HepG2 (cell line): ENCODE measurements around the gene TM4SF5. TPM values are rescaled to one million over a fixed set of nuclear protein-coding genes. Genes with fewer than 3 reads are reported as not detected.

ENCODE experiments used
- BCL3 ChIP-seq: sonication (generic); formaldehyde crosslinking; IDR thresholded peaks from 2 replicates; pipeline ENCODE4 v1.5.1; 2020; ENCODE audit warnings: mild to moderate bottlenecking, missing genetic modification reagents, moderate library complexity
- CSRNP1 ChIP-seq: sonication (generic); formaldehyde crosslinking; IDR thresholded peaks from 2 replicates; pipeline ENCODE4 v1.8.1; 2023; ENCODE audit warnings: mild to moderate bottlenecking, missing genetic modification reagents
- FOXC1 ChIP-seq: sonication (generic); formaldehyde crosslinking; IDR thresholded peaks from 2 replicates; pipeline ENCODE4 v1.8.0; 2022; ENCODE audit warnings: mild to moderate bottlenecking, missing genetic modification reagents, borderline replicate concordance
- GABPA ChIP-seq, 2 experiments: IDR thresholded peaks; 2 replicates each; pipeline ENCODE4 v1.6.1; 2011 to 2016; ENCODE audit warnings: low read depth in 2 of 2, low read length in 1 of 2, missing biosample characterization in 1 of 2, missing genetic modification characterization in 1 of 2
- JUND ChIP-seq: sonication (generic); formaldehyde crosslinking; IDR thresholded peaks from 2 replicates; pipeline ENCODE4 v1.8.0; 2022; ENCODE audit warnings: mild to moderate bottlenecking, missing genetic modification reagents
- NR2F2 ChIP-seq: IDR thresholded peaks from 2 replicates; pipeline ENCODE4 v1.6.1; 2012; ENCODE audit warnings: low read depth, inconsistent platforms, borderline replicate concordance
- PAWR ChIP-seq: sonication (generic); formaldehyde crosslinking; IDR thresholded peaks from 2 replicates; pipeline ENCODE4 v1.4.0; 2020; ENCODE audit warnings: missing genetic modification reagents, mild to moderate bottlenecking, borderline replicate concordance
- RBM39 ChIP-seq: fragments of 200-400 bp; formaldehyde crosslinking; IDR thresholded peaks from one replicate; pipeline ENCODE4 v1.6.1; 2018; ENCODE audit warnings: antibody characterized with exemption, mild to moderate bottlenecking, low read depth, low read length; ENCODE audit not compliant: poor library complexity, severe bottlenecking
- RFX3 ChIP-seq: IDR thresholded peaks from 2 replicates; pipeline ENCODE4 v1.6.1; 2016; ENCODE audit warnings: missing biosample characterization, missing genetic modification reagents
- TFDP2 ChIP-seq: sonication (generic); formaldehyde crosslinking; IDR thresholded peaks from 2 replicates; pipeline ENCODE4 v1.4.0; 2020; ENCODE audit warnings: missing genetic modification reagents
- ZBTB8A ChIP-seq: sonication (generic); formaldehyde crosslinking; IDR thresholded peaks from 2 replicates; pipeline ENCODE4 v1.4.0; 2020; ENCODE audit warnings: mild to moderate bottlenecking, low read depth, missing genetic modification reagents, borderline replicate concordance
- ZC3H13 ChIP-seq: sonication (generic); formaldehyde crosslinking; IDR thresholded peaks from 2 replicates; pipeline ENCODE4 v1.8.1; 2023; ENCODE audit warnings: mild to moderate bottlenecking, missing genetic modification reagents, moderate library complexity
- ZNF263 ChIP-seq: sonication (generic); formaldehyde crosslinking; IDR thresholded peaks from 2 replicates; pipeline ENCODE4 v1.4.0; 2020; ENCODE audit warnings: missing genetic modification reagents
- ZNF276 ChIP-seq: sonication (generic); formaldehyde crosslinking; IDR thresholded peaks from 2 replicates; pipeline ENCODE4 v1.4.0; 2020; ENCODE audit warnings: mild to moderate bottlenecking, low read depth, missing genetic modification reagents
- ZNF280D ChIP-seq: sonication (generic); formaldehyde crosslinking; IDR thresholded peaks from 2 replicates; pipeline ENCODE4 v1.5.1; 2020; ENCODE audit warnings: mild to moderate bottlenecking, missing genetic modification reagents
- ZNF431 ChIP-seq: sonication (generic); formaldehyde crosslinking; IDR thresholded peaks from 2 replicates; pipeline ENCODE4 v1.9.0; 2022; ENCODE audit warnings: missing genetic modification reagents, low read depth, mild to moderate bottlenecking, borderline replicate concordance
- ZNF552 ChIP-seq: sonication (generic); formaldehyde crosslinking; IDR thresholded peaks from 2 replicates; pipeline ENCODE4 v1.9.0; 2022; ENCODE audit warnings: missing genetic modification reagents, mild to moderate bottlenecking, borderline replicate concordance
- ZNF569 ChIP-seq: sonication (generic); formaldehyde crosslinking; IDR thresholded peaks from 2 replicates; pipeline ENCODE4 v1.5.0; 2020; ENCODE audit warnings: mild to moderate bottlenecking, missing genetic modification reagents, moderate library complexity, borderline replicate concordance
- ZNF619 ChIP-seq: sonication (generic); formaldehyde crosslinking; IDR thresholded peaks from 2 replicates; pipeline ENCODE4 v1.4.0; 2020; ENCODE audit warnings: mild to moderate bottlenecking, missing genetic modification reagents
- polyA plus RNA-seq, 8 experiments: library from polyadenylated mRNA; depleted of rRNA in 3 of 8; stranded (reverse) in 7 of 8; unstranded in 1 of 8; fragments of >200 nt; fragmentation: Illumina TruSeq in 4 of 8; extraction: Trizol in 4 of 8; gene quantifications; 2 replicates each; pipeline versions ENCODE4 v1.2.1 to v1.2.3, GENCODE V29; 2011 to 2016; ENCODE audit warnings: low read depth in 4 of 8, missing spikeins in 1 of 8, mixed read lengths in 1 of 8; ENCODE audit not compliant: insufficient read depth in 1 of 8
- total RNA-seq, 5 experiments: library from RNA; depleted of rRNA; stranded (reverse); fragments of >200 nt; fragmentation: Illumina TruSeq; extraction: Trizol; gene quantifications; 2 replicates each; pipeline ENCODE4 v1.2.3, GENCODE V29; 2016; ENCODE audit warnings: low read depth in 1 of 5

Gene TM4SF5
- total and polyA plus RNA-seq, 2 of the 13 experiments (the other 11 are each of a cell fraction or from before 2014, with no cell fraction given) = 30.1 to 126 TPM

- TF ChIP-seq ZNF280D (CRISPR knock-in tag) (no peak), ZNF619 (no peak), CSRNP1 (CRISPR knock-in tag) (peak; percentile 78), ZC3H13 (CRISPR knock-in tag) (peak; percentile 97), JUND (CRISPR knock-in tag) (no peak), ZNF552 (CRISPR knock-in tag) (no peak; the same call in 1 of the 2 replicates), ZNF569 (CRISPR knock-in tag) (no peak), ZNF431 (CRISPR knock-in tag) (peak; percentile 76; the same call in 1 of the 2 replicates), FOXC1 (CRISPR knock-in tag) (peak; percentile 26; the same call in 1 of the 2 replicates), RFX3 (CRISPR knock-in tag) (no peak), BCL3 (CRISPR knock-in tag) (peak; percentile 61; the same call in 1 of the 2 replicates), ZBTB8A (CRISPR knock-in tag) (no peak), NR2F2 (no peak), PAWR (CRISPR knock-in tag) (no peak), GABPA (IDR thresholded peaks at IDR 0.05; ENCODE audit: low read depth, low read length) (peak; percentile 32), GABPA (CRISPR knock-in tag; IDR thresholded peaks at IDR 0.05; ENCODE audit: low read depth) (no peak), ZNF263 (peak; percentile 59; the same call in 1 of the 2 replicates), RBM39 (no peak), TFDP2 (no peak), ZNF276 (CRISPR knock-in tag) (0 out of 2 replicates have a peak, but pooled peaks have one; percentile 39)
These were observed 18.4 kb downstream of the TM4SF5 start (continued) for GRCh38 chr17:4789951-4790704.
